OCI-LY7 (cell line): Measurements from ENCODE around the gene SSNA1. TPM values are rescaled to one million over a fixed set of nuclear protein-coding genes. Genes with fewer than 3 reads are reported as not detected.

Experiments
- BruUV-seq: library from RNA; stranded (reverse); fragments of 400-500 nt; replicated peaks from 2 replicates; lab custom pipeline; 2021; lab: Mats Ljungman, UMichigan
- CTCF ChIA-PET: fragments of 300-600 bp; sonication (Branson Sonifier 250); formaldehyde crosslinking; loops from one replicate; lab custom pipeline; 2022; ENCODE audit warnings: antibody characterized with exemption; ENCODE audit not compliant: unreplicated experiment; lab: Charles Lee
- POLR2A ChIA-PET: fragments of 300-600 bp; sonication (Branson Sonifier 250); formaldehyde crosslinking; loops from one replicate; lab custom pipeline; 2022; ENCODE audit warnings: antibody characterized with exemption; lab: Charles Lee
- DNase-seq: peaks from one replicate; pipeline ENCODE4 v3.0.0-alpha.2; 2015; ENCODE audit warnings: low spot score
- H2AFZ ChIP-seq: fragments of 200-600 bp; sonication (generic), shearing (Covaris generic); 2 replicates; pipeline ENCODE4 v1.6.1; 2014; ENCODE audit warnings: mild to moderate bottlenecking, antibody characterized with exemption, low read length, moderate library complexity
- H3K27ac ChIP-seq: fragments of 200-600 bp; sonication (generic); 2 replicates; pipeline ENCODE4 v1.5.1; 2014; ENCODE audit warnings: mixed run types, low read depth, mild to moderate bottlenecking, moderate library complexity, low read length, inconsistent platforms; ENCODE audit not compliant: poor library complexity, severe bottlenecking
- H3K36me3 ChIP-seq: fragments of 200-600 bp; sonication (generic); 2 replicates; pipeline ENCODE4 v1.6.1; 2014; ENCODE audit warnings: mild to moderate bottlenecking, antibody characterized with exemption, low read length, moderate library complexity, mixed read lengths; ENCODE audit not compliant: insufficient read depth
- H3K4me1 ChIP-seq: fragments of 200-600 bp; sonication (generic); 2 replicates; pipeline ENCODE4 v1.5.1; 2014; ENCODE audit warnings: mild to moderate bottlenecking, low read length; ENCODE audit not compliant: insufficient read depth, poor library complexity, severe bottlenecking
- H3K4me2 ChIP-seq: fragments of 200-600 bp; sonication (generic); 2 replicates; pipeline ENCODE4 v1.6.1; 2014; ENCODE audit warnings: mild to moderate bottlenecking, low read length
- H3K4me3 ChIP-seq: fragments of 200-600 bp; sonication (generic); 2 replicates; pipeline ENCODE4 v1.5.1; 2014; ENCODE audit warnings: mild to moderate bottlenecking, low read depth, low read length; ENCODE audit not compliant: poor library complexity, severe bottlenecking
- H3K79me2 ChIP-seq: fragments of 200-600 bp; sonication (generic); 2 replicates; pipeline ENCODE4 v1.6.1; 2016; ENCODE audit warnings: low read depth, mild to moderate bottlenecking, low read length, moderate library complexity, mixed read lengths; ENCODE audit not compliant: insufficient read depth
- H3K9me2 ChIP-seq: fragments of 200-600 bp; sonication (generic); 2 replicates; pipeline ENCODE4 v1.6.1; 2016; ENCODE audit warnings: mild to moderate bottlenecking, low read length, mixed read lengths; ENCODE audit not compliant: insufficient read depth
- H3K9me3 ChIP-seq: fragments of 200-600 bp; sonication (generic); 2 replicates; pipeline ENCODE4 v1.6.1; 2014; ENCODE audit warnings: mild to moderate bottlenecking, mixed run types, low read length, mixed read lengths
- H4K20me1 ChIP-seq: fragments of 200-600 bp; sonication (generic); 2 replicates; pipeline ENCODE4 v1.6.1; 2014; ENCODE audit warnings: mild to moderate bottlenecking, antibody characterized with exemption, low read length, moderate library complexity, mixed read lengths; ENCODE audit not compliant: insufficient read depth
- CTCF ChIP-seq: fragments of 200-600 bp; sonication (generic); conservative IDR thresholded peaks from 2 replicates; pipeline ENCODE4 v1.5.1; 2014; ENCODE audit warnings: mild to moderate bottlenecking, antibody characterized with exemption, low read length, moderate library complexity, mixed read lengths
- EZH2phosphoT487 ChIP-seq: fragments of 200-600 bp; sonication (generic); IDR thresholded peaks from 2 replicates; pipeline ENCODE4 v1.6.1; 2018; ENCODE audit warnings: low read depth, borderline replicate concordance, mild to moderate bottlenecking, mixed run types, antibody characterized with exemption, low read length, moderate library complexity, mixed read lengths
- intact Hi-C: fragments of 100-400 bp; cut with micrococcal nuclease; formaldehyde crosslinking; loops from one replicate; pipeline ENCODE4 v1.10.0; 2022; ENCODE audit not compliant: unreplicated experiment
- total RNA-seq, 2 experiments: library from RNA; depleted of rRNA in 1 of 2; stranded (reverse); fragments of >200 nt in 1 of 2; shearing (Covaris generic) in 1 of 2; gene quantifications; 2 replicates each; pipeline ENCODE4 v1.2.3, GENCODE V29; 2014 to 2022

The SSNA1 gene
- total RNA-seq, 2 experiments from 2014 or later: 71.0 to 111 TPM

GRCh38 chr9:137148242-137148641 lies 40.2 kb upstream of the SSNA1 start:
- Histone ChIP-seq H3K27ac (no peak overlapping the region), H3K4me3 (no peak overlapping the region), H3K36me3 (no peaks in the 10 kb centered on the region), H3K4me2 (no peak overlapping the region), H2AFZ (no peak overlapping the region), H4K20me1 (no peaks in the 10 kb centered on the region), H3K79me2 (no peaks in the 10 kb centered on the region), H3K4me1 (peaks cover 17% of the 10 kb centered on the region), H3K9me3 (no peaks in the 10 kb centered on the region), H3K9me2 (no peaks in the 10 kb centered on the region)
- ChIA-PET POLR2A (no interaction called here), CTCF (interaction anchor here (0.6 kb wide), 1 partner anchor 19 kb away, joined by 5 read pairs; no protein-coding TSS in a partner anchor)
- TF ChIP-seq EZH2phosphoT487: no peak
- no peak for TF ChIP-seq CTCF
- BruUV-seq: no TSS peak
- no peak for DNase-seq
- intact Hi-C loops: no loop called here

GRCh38 chr9:137148661-137149060 lies 39.8 kb upstream of the SSNA1 start:
- CTCF ChIA-PET: no interaction called here
- intact Hi-C loops: no loop called here
- H3K4me3 ChIP-seq: no peak overlapping the region
- H3K4me1 ChIP-seq: peaks cover 17% of the 10 kb centered on the region
- H3K36me3 ChIP-seq: no peaks in the 10 kb centered on the region
- no peaks in the 10 kb centered on the region for H3K9me3 ChIP-seq
- no peak overlapping the region for H3K27ac ChIP-seq
- no peak for DNase-seq
- TF ChIP-seq EZH2phosphoT487 (no peak), CTCF (no peak)
- no peak overlapping the region for H3K4me2 ChIP-seq
- no TSS peak for BruUV-seq
- H2AFZ ChIP-seq: no peak overlapping the region
- no peaks in the 10 kb centered on the region for H3K9me2 ChIP-seq
- POLR2A ChIA-PET: interaction anchor here (1.2 to 1.3 kb wide), 2 partner anchors 9 to 56 kb away, joined by 3 read pairs; no protein-coding TSS in a partner anchor
- no peaks in the 10 kb centered on the region for H3K79me2 ChIP-seq
- H4K20me1 ChIP-seq: no peaks in the 10 kb centered on the region

DNA sequence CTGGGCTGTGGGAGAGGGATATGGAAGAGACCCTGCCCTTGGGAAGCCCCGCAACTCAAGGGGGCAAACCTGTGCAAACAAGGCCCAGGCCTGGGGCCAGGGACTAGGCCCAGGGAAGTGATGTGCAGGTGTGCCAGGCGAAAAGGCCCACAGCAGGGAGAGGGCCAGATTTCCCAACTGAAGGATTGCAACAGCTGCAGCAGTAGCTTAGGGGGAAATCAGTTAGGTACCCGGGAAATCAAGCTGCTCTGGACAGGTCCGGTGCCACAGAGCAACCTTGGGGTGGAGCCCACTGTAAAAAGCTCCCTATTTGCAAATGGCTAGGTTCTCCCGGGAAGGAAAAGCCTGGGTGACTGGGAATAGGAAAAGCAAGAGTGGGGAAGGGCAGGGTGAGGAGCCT lies 39.1 kb upstream of the SSNA1 start:
- DNase-seq: no peak
- Histone ChIP-seq H3K4me1 (peaks cover 17% of the 10 kb centered on the region), H3K4me2 (peak overlapping the region; percentile 54; the same call in 1 of the 2 replicates), H3K4me3 (no peak overlapping the region), H3K27ac (peak overlapping the region; percentile 42), H3K79me2 (no peaks in the 10 kb centered on the region), H4K20me1 (no peaks in the 10 kb centered on the region), H3K36me3 (no peaks in the 10 kb centered on the region), H3K9me2 (no peaks in the 10 kb centered on the region), H2AFZ (peak overlapping the region; percentile 48; the same call in 1 of the 2 replicates), H3K9me3 (no peaks in the 10 kb centered on the region)
- intact Hi-C loops: no loop called here
- ChIA-PET POLR2A (interaction anchor here (0.6 to 3.7 kb wide), 5 partner anchors 10 to 119 kb away, joined by 3 to 52 read pairs (median 4); no protein-coding TSS in a partner anchor), CTCF (interaction anchor here (0.5 to 1.7 kb wide), 2 partner anchors 15 to 20 kb away, joined by 3 to 5 read pairs; no protein-coding TSS in a partner anchor)
- TF ChIP-seq CTCF (no peak), EZH2phosphoT487 (no peak)
- no TSS peak for BruUV-seq
